ENCODE data around the gene CXCL5. TPM values are rescaled to one million over a fixed set of nuclear protein-coding genes. Genes with fewer than 3 reads are reported as not detected.

The CXCL5 gene
- polyA plus RNA-seq, 1 of the 3 experiments (the other 2 are of a cell fraction) = 0.02 TPM

- Histone ChIP-seq H3K27ac (ENCODE audit: low read depth in 2 of 2, low read length in 1 of 2) (no peak overlapping the region), H3K79me2 (ENCODE audit: insufficient read depth) (no peaks in the 10 kb centered on the region), H3K9me2 (no peaks in the 10 kb centered on the region), H3F3A (replicated peaks; ENCODE audit: insufficient read depth) (peaks cover 12% of the 10 kb centered on the region), H3K9ac (no peak overlapping the region), H3K4me1 (ENCODE audit: control insufficient read depth in 1 of 2, insufficient read depth in 2 of 2, low read depth in 1 of 2, low read length in 1 of 2) (peaks cover 0 to 9% of the 10 kb centered on the region in 2 experiments; a peak in 1 of 4 replicates), H3K4me2 (no peak overlapping the region), H3K36me3 (replicated peaks in 1 of 2; ENCODE audit: control insufficient read depth in 1 of 2, insufficient read depth in 2 of 2, low read length in 1 of 2) (peaks cover 0 to 7% of the 10 kb centered on the region in 2 experiments), H2AFZ (ENCODE audit: low read depth) (no peak overlapping the region), H3K4me3 (ENCODE audit: low read depth in 2 of 2, low read length in 1 of 2) (no peak overlapping the region), H3K27me3 (ENCODE audit: insufficient read depth) (peaks cover 35% of the 10 kb centered on the region; the same call in 1 of the 2 replicates), H3K9me3 (0 out of 2 replicates have a peak, but pooled peaks cover 11% of the 10 kb centered on the region), H4K20me1 (ENCODE audit: insufficient read depth) (no peaks in the 10 kb centered on the region)
- ChIA-PET POLR2A (no interaction called here), CTCF (no interaction called here)
- TF ChIP-seq GABPA (IDR thresholded peaks at IDR 0.05; ENCODE audit: low read depth) (no peak), MXI1 (IDR thresholded peaks at IDR 0.05; ENCODE audit: low read depth, low read length) (no peak), MAX (IDR thresholded peaks at IDR 0.05; ENCODE audit: low read depth) (no peak), ZBTB33 (IDR thresholded peaks at IDR 0.05; ENCODE audit: borderline replicate concordance, low read depth) (no peak), PBX3 (IDR thresholded peaks at IDR 0.05) (no peak)
- 3% methylated on average over 2 of the region's 2 CpGs for WGBS (ENCODE audit: low lambda C conversion rate)
- DNase-seq = no peak
These were observed 44.2 kb upstream of the CXCL5 start for GRCh38 chr4:74042681-74043080.

- ChIA-PET POLR2A (no interaction called here), CTCF (interaction anchor here (0.6 to 1.2 kb wide), 2 partner anchors 14 to 26 kb away, joined by 3 to 4 read pairs; no protein-coding TSS in a partner anchor)
- Histone ChIP-seq H3K27me3 (ENCODE audit: insufficient read depth) (peaks cover 43% of the 10 kb centered on the region; the same call in 1 of the 2 replicates), H3F3A (replicated peaks; ENCODE audit: insufficient read depth) (peaks cover 12% of the 10 kb centered on the region), H4K20me1 (ENCODE audit: insufficient read depth) (no peaks in the 10 kb centered on the region), H3K9ac (no peak overlapping the region), H2AFZ (ENCODE audit: low read depth) (no peak overlapping the region), H3K4me3 (ENCODE audit: low read depth in 2 of 2, low read length in 1 of 2) (no peak overlapping the region), H3K9me3 (0 out of 2 replicates have a peak, but pooled peaks cover 1% of the 10 kb centered on the region), H3K79me2 (ENCODE audit: insufficient read depth) (no peaks in the 10 kb centered on the region), H3K4me1 (ENCODE audit: control insufficient read depth in 1 of 2, insufficient read depth in 2 of 2, low read depth in 1 of 2, low read length in 1 of 2) (peaks cover 0 to 9% of the 10 kb centered on the region in 2 experiments; a peak in 1 of 4 replicates), H3K9me2 (no peaks in the 10 kb centered on the region), H3K27ac (ENCODE audit: low read depth in 2 of 2, low read length in 1 of 2) (no peak overlapping the region), H3K4me2 (no peak overlapping the region), H3K36me3 (replicated peaks in 1 of 2; ENCODE audit: control insufficient read depth in 1 of 2, insufficient read depth in 2 of 2, low read length in 1 of 2) (peaks cover 0 to under 1% of the 10 kb centered on the region in 2 experiments)
- no peak for DNase-seq
- WGBS (ENCODE audit: low lambda C conversion rate) = 8% methylated on average over 1 of the region's 1 CpG
- TF ChIP-seq NRF1 (IDR thresholded peaks at IDR 0.05; ENCODE audit: low read depth, low read length) (no peak), CHD2 (IDR thresholded peaks at IDR 0.05; ENCODE audit: low read length, partially characterized antibody) (no peak)
These were observed 42.9 kb upstream of the CXCL5 start for GRCh38 chr4:74041418-74041817.

Data from SK-N-SH (cell line).